Keratinocyte (primary cell): ENCODE data around the gene TNFRSF14.

ENCODE experiments used
- CTCF ChIP-seq, 3 experiments: IDR thresholded peaks in 1 of 3; conservative IDR thresholded peaks in 1 of 3; optimal IDR thresholded peaks in 1 of 3; 2 replicates in 2 of 3; 3 replicates in 1 of 3; pipeline versions ENCODE3 to v1.5.1; 2011; ENCODE audit warnings: low read length in 3 of 3, mild to moderate bottlenecking in 3 of 3, moderate library complexity in 2 of 3, control low read depth in 1 of 3, inconsistent platforms in 1 of 3; ENCODE audit not compliant: insufficient read depth in 2 of 3; ENCODE audit errors: extremely low read depth in 1 of 3
- EZH2 ChIP-seq: IDR thresholded peaks from one replicate; pipeline ENCODE4 v1.6.1; 2012; ENCODE audit warnings: inconsistent platforms, mild to moderate bottlenecking, low read length, moderate library complexity

DNA sequence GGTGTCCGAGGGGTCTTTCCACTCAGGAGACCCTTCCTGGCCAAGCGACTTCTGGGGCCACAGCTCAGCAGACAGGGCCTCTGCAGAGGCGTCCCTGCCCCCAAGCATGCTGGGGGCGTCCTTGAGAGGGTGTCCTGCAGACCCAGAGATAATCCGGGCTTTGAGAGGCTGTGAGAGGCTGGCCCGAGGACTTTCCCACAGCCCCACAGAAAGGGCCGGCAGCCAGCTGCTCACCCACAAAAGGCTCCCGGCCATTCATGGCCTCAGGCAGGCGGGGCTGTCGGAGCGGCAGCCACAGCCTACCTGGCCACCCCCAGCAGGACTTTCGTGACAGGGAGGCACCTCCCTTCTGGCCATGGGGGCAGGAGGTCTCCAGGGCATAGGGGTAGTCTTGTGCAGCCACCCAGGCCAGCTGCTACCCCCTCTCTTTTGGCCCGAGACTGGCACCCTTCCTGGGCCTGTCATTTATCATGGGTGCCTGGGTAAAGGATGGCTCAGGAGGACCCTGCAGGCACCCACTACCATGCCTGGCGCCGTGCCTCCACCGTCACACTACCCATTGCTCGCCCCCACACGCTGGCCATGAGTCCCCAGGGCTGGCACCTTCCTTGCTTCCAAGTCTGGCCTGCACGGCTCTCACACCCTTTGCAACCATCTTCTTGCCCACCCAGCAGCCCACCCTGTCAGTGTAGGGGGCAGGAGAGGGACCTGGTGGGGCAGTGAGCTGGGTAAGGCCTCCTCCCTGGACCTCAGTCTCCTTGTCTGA, 11.1 kb upstream of the TNFRSF14 start:
- no peak for TF ChIP-seq CTCF (optimal IDR thresholded peaks at IDR 0.05 in 1 of 3, IDR thresholded peaks at IDR 0.05 in 1 of 3, conservative IDR thresholded peaks at IDR 0.05 in 1 of 3; ENCODE audit: extremely low read depth in 1 of 3, insufficient read depth in 2 of 3, low read length in 3 of 3)
- TF ChIP-seq EZH2, result no peak
